K562 (cell line): ENCODE measurements around the gene MYO1F. TPM values are rescaled to one million over a fixed set of nuclear protein-coding genes. Genes with fewer than 3 reads are reported as not detected.

Experiments
- ATAC-seq: fragments of 200-7000 bp; cut with Tn5 transposase; 3 replicates; pipeline ENCODE4 v1.9.1; 2020; ENCODE audit warnings: moderate library complexity
- BruUV-seq: library from RNA; stranded (reverse); fragments of 400-500 nt; replicated peaks from 2 replicates; lab custom pipeline; 2021; lab: Mats Ljungman, UMichigan
- CTCF ChIA-PET: fragments of 300-600 bp; formaldehyde crosslinking; extraction: SDS; loops from one replicate; lab custom pipeline; 2021; ENCODE audit warnings: low intra/inter-chr PET ratio; lab: Yijun Ruan, JAX
- POLR2A ChIA-PET: fragments of 300-600, 350-650 bp; sonication (Branson Sonifier 250); formaldehyde crosslinking; extraction: SDS; loops from one replicate; lab custom pipeline; 2021; ENCODE audit warnings: antibody characterized with exemption, inconsistent platforms; lab: Yijun Ruan, JAX
- DNase-seq, 4 experiments: peaks; one replicate each; pipeline versions ENCODE4 v3.0.0 to v3.0.0-alpha.2; 2011 to 2018; ENCODE audit warnings: low spot score in 3 of 4, mixed read lengths in 3 of 4; ENCODE audit errors: extremely low read depth in 1 of 4
- FAIRE-seq: peaks from 2 replicates; lab custom pipeline; 2011; peaks lifted over from hg19 to GRCh38; lab: Jason Lieb, UNC
- H2AFZ ChIP-seq: 2 replicates; pipeline ENCODE4 v1.6.0; 2011; ENCODE audit warnings: low read depth, low read length, control low read depth, inconsistent platforms
- H3K27ac ChIP-seq: fragments of 200-600 bp; 3 replicates; pipeline ENCODE4 v1.8.0; 2011; ENCODE audit warnings: low read depth, mild to moderate bottlenecking, control low read depth, inconsistent platforms, low read length, moderate library complexity, mixed read lengths; ENCODE audit errors: extremely low read depth
- H3K27me3 ChIP-seq, 2 experiments: fragments of 300-600 bp in 1 of 2; 2 replicates in 1 of 2; 3 replicates in 1 of 2; pipeline versions ENCODE4 v1.6.0 to v1.8.0; 2011; ENCODE audit warnings: inconsistent platforms in 2 of 2, low read length in 2 of 2, mild to moderate bottlenecking in 1 of 2, mixed read lengths in 1 of 2, moderate library complexity in 1 of 2; ENCODE audit not compliant: control insufficient read depth in 2 of 2, insufficient read depth in 2 of 2
- H3K36me3 ChIP-seq: fragments of 300-600 bp; 3 replicates; pipeline ENCODE4 v1.8.0; 2011; ENCODE audit warnings: mild to moderate bottlenecking, low read length, inconsistent platforms; ENCODE audit not compliant: control insufficient read depth, insufficient read depth
- H3K4me1 ChIP-seq, 2 experiments: fragments of 200-600 bp in 1 of 2; replicated peaks in 1 of 2; 2 replicates in 1 of 2; 3 replicates in 1 of 2; pipeline versions ENCODE4 v1.5.1 to v1.8.0; 2011; ENCODE audit warnings: inconsistent platforms in 2 of 2, low read length in 2 of 2, mild to moderate bottlenecking in 1 of 2, mixed read lengths in 1 of 2, moderate library complexity in 1 of 2; ENCODE audit not compliant: control insufficient read depth in 2 of 2, insufficient read depth in 2 of 2
- H3K4me2 ChIP-seq: 2 replicates; pipeline ENCODE4 v1.6.1; 2011; ENCODE audit warnings: low read length, control low read depth, inconsistent platforms, mixed read lengths; ENCODE audit not compliant: insufficient read depth
- H3K4me3 ChIP-seq: fragments of 200-600 bp; sonication (generic), shearing (Covaris generic); 2 replicates; pipeline ENCODE4 v1.5.1; 2016; ENCODE audit warnings: control low read depth, inconsistent platforms
- H3K79me2 ChIP-seq: fragments of 200-600 bp; 3 replicates; pipeline ENCODE4 v1.8.0; 2011; ENCODE audit warnings: low read length, inconsistent platforms; ENCODE audit not compliant: control insufficient read depth, insufficient read depth
- H3K9ac ChIP-seq, 2 experiments: 2 replicates each; pipeline versions ENCODE4 v1.6.0 to v1.6.1; 2011; ENCODE audit warnings: low read depth in 2 of 2, low read length in 2 of 2, control low read depth in 1 of 2, inconsistent platforms in 1 of 2, mild to moderate bottlenecking in 1 of 2, mixed read lengths in 1 of 2; ENCODE audit not compliant: insufficient read depth in 1 of 2
- H3K9me1 ChIP-seq: one replicate; pipeline ENCODE4 v1.6.0; 2011; ENCODE audit warnings: inconsistent platforms, mild to moderate bottlenecking, low read length, moderate library complexity; ENCODE audit not compliant: control insufficient read depth, insufficient read depth
- H3K9me3 ChIP-seq: replicated peaks from 2 replicates; pipeline ENCODE4 v1.5.1; 2011; ENCODE audit warnings: low read depth, low read length, inconsistent platforms; ENCODE audit not compliant: control insufficient read depth, insufficient read depth
- H4K20me1 ChIP-seq: replicated peaks from 2 replicates; pipeline ENCODE4 v1.6.1; 2011; ENCODE audit warnings: low read length, inconsistent platforms, mixed read lengths; ENCODE audit not compliant: control insufficient read depth, insufficient read depth
- CBX1 ChIP-seq: sonication (generic); IDR thresholded peaks from 2 replicates; pipeline ENCODE4 v1.6.1; 2016; ENCODE audit warnings: antibody characterized with exemption, low read depth, mild to moderate bottlenecking
- COPS2 ChIP-seq: fragments of 450-650 bp; conservative IDR thresholded peaks from 2 replicates; pipeline ENCODE4 v1.6.1; 2016; ENCODE audit warnings: mild to moderate bottlenecking, moderate library complexity
- CREB1 ChIP-seq, 2 experiments: sonication (generic) in 1 of 2; formaldehyde crosslinking in 1 of 2; IDR thresholded peaks; 2 replicates each; pipeline versions ENCODE4 v1.6.1 to v1.8.0; 2012 to 2022; ENCODE audit warnings: inconsistent platforms in 1 of 2, mild to moderate bottlenecking in 1 of 2, missing genetic modification reagents in 1 of 2, moderate library complexity in 1 of 2
- HNRNPLL ChIP-seq: fragments of 200-400 bp; formaldehyde crosslinking; IDR thresholded peaks from 2 replicates; pipeline ENCODE4 v1.6.1; 2017; ENCODE audit warnings: low read length, low read depth, mild to moderate bottlenecking; ENCODE audit not compliant: poor library complexity, severe bottlenecking
- NELFE ChIP-seq: IDR thresholded peaks from 2 replicates; pipeline ENCODE4 v1.6.1; 2011; ENCODE audit warnings: mild to moderate bottlenecking; ENCODE audit not compliant: insufficient read depth, insufficient read length
- OTX1 ChIP-seq: fragments of 450-650 bp; formaldehyde crosslinking; IDR thresholded peaks from 2 replicates; pipeline ENCODE4 v1.4.0; 2022; ENCODE audit warnings: mild to moderate bottlenecking
- PCBP1 ChIP-seq: fragments of 200-400 bp; formaldehyde crosslinking; IDR thresholded peaks from 2 replicates; pipeline ENCODE4 v1.6.1; 2018; ENCODE audit warnings: mild to moderate bottlenecking, low read depth, low read length; ENCODE audit not compliant: poor library complexity, severe bottlenecking
- RFX5 ChIP-seq: IDR thresholded peaks from 2 replicates; pipeline ENCODE4 v1.6.1; 2011; ENCODE audit warnings: low read depth, mild to moderate bottlenecking, improper control_type of control experiment, low read length
- SIN3A ChIP-seq, 2 experiments: fragments of 150-350 bp in 1 of 2; IDR thresholded peaks; 2 replicates each; pipeline ENCODE4 v1.6.1; 2011 to 2016; ENCODE audit warnings: borderline replicate concordance in 2 of 2, low read depth in 2 of 2, low read length in 2 of 2, mild to moderate bottlenecking in 2 of 2, moderate library complexity in 2 of 2; ENCODE audit not compliant: control insufficient read depth in 1 of 2
- SMAD1 ChIP-seq: fragments of 150-350 bp; IDR thresholded peaks from 2 replicates; pipeline ENCODE4 v1.6.1; 2014; ENCODE audit warnings: low read length, low read depth; ENCODE audit not compliant: partially characterized antibody
- SMAD4 ChIP-seq: fragments of 250-450 bp; sonication (Bioruptor Pico); conservative IDR thresholded peaks from 2 replicates; pipeline ENCODE4 v1.8.0; 2021; ENCODE audit warnings: inconsistent platforms, mild to moderate bottlenecking, moderate library complexity
- TAF7 ChIP-seq: fragments of 450-650 bp; IDR thresholded peaks from 2 replicates; pipeline ENCODE4 v1.6.1; 2016; ENCODE audit warnings: missing genetic modification characterization, missing compliant biosample characterization
- ZBED1 ChIP-seq: IDR thresholded peaks from 2 replicates; pipeline ENCODE4 v1.6.1; 2014
- ZFP91 ChIP-seq: sonication (generic); formaldehyde crosslinking; IDR thresholded peaks from 2 replicates; pipeline ENCODE4 v1.8.0; 2022; ENCODE audit warnings: mild to moderate bottlenecking, missing genetic modification reagents
- ZNF24 ChIP-seq: fragments of 450-650 bp; IDR thresholded peaks from 2 replicates; pipeline ENCODE4 v1.6.1; 2016
- ZNF274 ChIP-seq: IDR thresholded peaks from 2 replicates; pipeline ENCODE4 v1.6.1; 2011; ENCODE audit warnings: low read depth, mild to moderate bottlenecking, low read length, moderate library complexity, borderline replicate concordance
- ZNF644 ChIP-seq: fragments of 200-800 bp; sonication (Bioruptor generic); IDR thresholded peaks from 2 replicates; pipeline ENCODE4 v1.6.1; 2016; ENCODE audit warnings: low read depth, missing genetic modification characterization, missing compliant biosample characterization
- WGBS: fragments of 100-300 bp; shearing (Covaris generic); methylation state at CpG from one replicate; pipeline ENCODE4 v1.1.6; 2016; ENCODE audit warnings: low coverage, mixed read lengths; ENCODE audit not compliant: insufficient coverage; ENCODE audit errors: missing lambda C conversion rate; 5-methylcytosine and 5-hydroxymethylcytosine counted together
- in situ Hi-C: fragments of 300-500 bp; cut with MboI; formaldehyde crosslinking; loops from 4 replicates; pipeline ENCODE4 v1.15.0; 2018; ENCODE audit warnings: inconsistent platforms, mixed read lengths
- intact Hi-C: fragments of 100-400 bp; cut with micrococcal nuclease; formaldehyde crosslinking; loops from 2 replicates; pipeline ENCODE4 v1.14.2; 2022
- polyA plus RNA-seq, 8 experiments: library from polyadenylated mRNA; depleted of rRNA in 4 of 8; stranded (reverse) in 5 of 8; unstranded in 3 of 8; fragments of >200 nt; fragmentation: Nextera tagmentation in 2 of 8; fragmentation: Illumina TruSeq in 1 of 8; extraction: Ambion mirVana in 2 of 8; extraction: Trizol in 1 of 8; gene quantifications; 2 replicates each; pipeline versions ENCODE4 v1.2.1 to v1.2.3, GENCODE V29; 2011 to 2014; ENCODE audit warnings: inconsistent platforms in 1 of 8, missing spikeins in 1 of 8
- total RNA-seq, 7 experiments: library from RNA; depleted of rRNA in 6 of 7; stranded (reverse); fragments of >200 nt in 6 of 7; fragmentation: Illumina TruSeq in 2 of 7; extraction: Trizol in 2 of 7; gene quantifications; 2 replicates each; pipeline versions ENCODE4 v1.2.1 to v1.2.3, GENCODE V29; 2011 to 2021; ENCODE audit warnings: low replicate concordance in 1 of 7
- TF ChIP-seq, protein P1 (sequence below), 2 experiments: fragments of 200-800 bp in 1 of 2; sonication (Bioruptor generic) in 1 of 2; sonication (generic) in 1 of 2; formaldehyde crosslinking in 1 of 2; IDR thresholded peaks in 1 of 2; conservative IDR thresholded peaks in 1 of 2; 2 replicates each; pipeline versions ENCODE4 v1.5.0 to v1.6.1; 2016 to 2020; ENCODE audit warnings: missing compliant biosample characterization in 1 of 2, missing genetic modification characterization in 1 of 2, missing genetic modification reagents in 1 of 2

Gene MYO1F
- total and polyA plus RNA-seq, 9 of the 15 experiments (the other 6 are each of a cell fraction or from before 2014, with no cell fraction given): 0.78 to 9.4 (median 4.3) TPM

- TF ChIP-seq CBX1: peak; percentile 80; the same call in 1 of the 2 replicates
- no peak for TF ChIP-seq TAF7 (tag)
- no peak for TF ChIP-seq COPS2
- no peak for TF ChIP-seq NELFE
- peak; percentile 7 for TF ChIP-seq HNRNPLL
Measured at GRCh38 chr19:8511573-8512101, 65.6 kb downstream of the MYO1F start (continued).

DNA sequence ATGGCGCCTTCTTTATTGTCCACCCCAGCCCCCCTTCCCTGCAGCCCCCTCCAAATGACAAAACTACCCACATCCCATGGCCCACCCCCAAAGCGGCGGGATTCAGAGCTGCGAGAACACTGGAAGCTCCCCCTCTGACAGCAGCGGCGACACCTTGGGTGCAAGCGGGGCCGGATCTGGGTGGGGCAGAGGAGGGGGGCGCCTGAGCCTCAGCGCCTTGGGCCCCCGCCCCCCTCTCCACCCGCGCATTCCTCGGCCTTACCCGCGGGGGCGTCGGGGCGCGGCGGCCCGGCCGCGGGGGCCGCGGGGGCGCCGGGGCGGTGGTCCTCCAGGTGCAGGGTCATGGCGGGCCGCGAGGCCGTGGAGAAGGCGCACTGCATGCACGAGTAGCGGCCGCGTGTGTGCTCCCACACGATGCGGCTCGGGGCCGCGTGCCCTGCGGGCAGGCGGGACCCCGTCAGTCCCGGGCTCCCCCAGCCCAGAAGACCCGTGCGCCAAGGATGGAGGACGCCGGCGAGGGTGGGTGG is 66.6 kb downstream of the MYO1F start:
- intact Hi-C loops: loop anchor here (5.0 kb wide), 1 partner anchor 98 kb away; the partner anchor contains the start of gene MARCHF2
- no peak overlapping the region for H3K9ac ChIP-seq
- no peaks in the 10 kb centered on the region for H3K27me3 ChIP-seq
- H3K79me2 ChIP-seq: peaks cover 7% of the 10 kb centered on the region; the same call in 1 of the 3 replicates
- DNase-seq (peak in 1 of 4 experiments; percentile 14), ATAC-seq (no peak), FAIRE-seq (no peak)
- ChIA-PET POLR2A (no interaction called here), CTCF (no interaction called here)
- no TSS peak for BruUV-seq
- no peaks in the 10 kb centered on the region for H3K9me1 ChIP-seq
- no peak overlapping the region for H3K4me2 ChIP-seq
- H3K36me3 ChIP-seq: peaks cover 2% of the 10 kb centered on the region; the same call in 1 of the 3 replicates
- no peaks in the 10 kb centered on the region for H4K20me1 ChIP-seq
- peaks cover 38 to 62% of the 10 kb centered on the region in 2 experiments for H3K4me1 ChIP-seq
- 87% methylated on average over 3 of the region's 52 CpGs for WGBS
- H2AFZ ChIP-seq: no peak overlapping the region
- in situ Hi-C loops: no loop called here
- no peak overlapping the region for H3K27ac ChIP-seq
- H3K9me3 ChIP-seq: peaks cover 2% of the 10 kb centered on the region
- no peak overlapping the region for H3K4me3 ChIP-seq
- TF ChIP-seq ZBED1: no peak
- TF ChIP-seq ZNF644: no peak
- no peak for TF ChIP-seq OTX1 (CRISPR knock-in tag)
- TF ChIP-seq, protein P1, sequence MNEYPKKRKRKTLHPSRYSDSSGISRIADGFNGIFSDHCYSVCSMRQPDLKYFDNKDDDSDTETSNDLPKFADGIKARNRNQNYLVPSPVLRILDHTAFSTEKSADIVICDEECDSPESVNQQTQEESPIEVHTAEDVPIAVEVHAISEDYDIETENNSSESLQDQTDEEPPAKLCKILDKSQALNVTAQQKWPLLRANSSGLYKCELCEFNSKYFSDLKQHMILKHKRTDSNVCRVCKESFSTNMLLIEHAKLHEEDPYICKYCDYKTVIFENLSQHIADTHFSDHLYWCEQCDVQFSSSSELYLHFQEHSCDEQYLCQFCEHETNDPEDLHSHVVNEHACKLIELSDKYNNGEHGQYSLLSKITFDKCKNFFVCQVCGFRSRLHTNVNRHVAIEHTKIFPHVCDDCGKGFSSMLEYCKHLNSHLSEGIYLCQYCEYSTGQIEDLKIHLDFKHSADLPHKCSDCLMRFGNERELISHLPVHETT (CRISPR knock-in tag; conservative IDR thresholded peaks at IDR 0.05 in 1 of 2, IDR thresholded peaks at IDR 0.05 in 1 of 2): no peak
- TF ChIP-seq ZFP91: no peak
- TF ChIP-seq PCBP1: no peak
- TF ChIP-seq SMAD1: no peak
- no peak for TF ChIP-seq ZNF24
- TF ChIP-seq SIN3A (IDR thresholded peaks at IDR 0.05; ENCODE audit: borderline replicate concordance in 2 of 2, control insufficient read depth in 1 of 2, low read depth in 2 of 2, low read length in 2 of 2): no peak
- no peak for TF ChIP-seq CREB1 (IDR thresholded peaks at IDR 0.05)
- no peak for TF ChIP-seq CREB1 (CRISPR knock-in tag; IDR thresholded peaks at IDR 0.05)
- TF ChIP-seq RFX5: no peak
- TF ChIP-seq SMAD4 (CRISPR knock-in tag): no peak
- no peak for TF ChIP-seq ZNF274
